Activated CD4-positive, alpha-beta memory T cell treated with anti-CD3 and anti-CD28 coated beads, Interleukin-2, amount 10 ng/mL, durations not matched to agents 7 days and 5 days (primary cell): Measurements from ENCODE around the gene CYP1A1. TPM values are rescaled to one million over a fixed set of nuclear protein-coding genes. Genes with fewer than 3 reads are reported as not detected.

Experiments used
- CTCF ChIA-PET: fragments of 350-600 bp; sonication (Branson Sonifier 250); formaldehyde crosslinking; loops from one replicate; lab custom pipeline; 2021; ENCODE audit warnings: antibody characterized with exemption, inconsistent platforms; lab: Charles Lee
- POLR2A ChIA-PET: fragments of 350-600 bp; sonication (Branson Sonifier 250); formaldehyde crosslinking; loops from one replicate; lab custom pipeline; 2021; ENCODE audit warnings: antibody characterized with exemption; lab: Charles Lee
- DNase-seq: peaks from one replicate; pipeline ENCODE4 v3.0.0-alpha.2; 2020
- H3K27ac Mint-ChIP-seq: one replicate; pipeline ENCODE4 v1.8.0; 2021; ENCODE audit warnings: mild to moderate bottlenecking, mixed read lengths
- H3K27me3 Mint-ChIP-seq: one replicate; pipeline ENCODE4 v1.8.0; 2021; ENCODE audit warnings: mixed read lengths
- H3K36me3 Mint-ChIP-seq: one replicate; pipeline ENCODE4 v1.8.0; 2021; ENCODE audit warnings: low read depth, mixed read lengths
- H3K4me1 Mint-ChIP-seq: one replicate; pipeline ENCODE4 v1.8.0; 2021; ENCODE audit warnings: mixed read lengths
- H3K4me3 Mint-ChIP-seq: one replicate; pipeline ENCODE4 v1.8.0; 2021; ENCODE audit warnings: mild to moderate bottlenecking, mixed read lengths
- H3K9me3 Mint-ChIP-seq: one replicate; pipeline ENCODE4 v1.8.0; 2021; ENCODE audit warnings: mixed read lengths
- total RNA-seq, 2 experiments: library from RNA; stranded (reverse); gene quantifications; one replicate each; pipeline ENCODE4 v1.2.3, GENCODE V29; 2021

Gene CYP1A1
- 1 to 10 TPM; 2.0 to 2.1 TPM for total RNA-seq

DNA sequence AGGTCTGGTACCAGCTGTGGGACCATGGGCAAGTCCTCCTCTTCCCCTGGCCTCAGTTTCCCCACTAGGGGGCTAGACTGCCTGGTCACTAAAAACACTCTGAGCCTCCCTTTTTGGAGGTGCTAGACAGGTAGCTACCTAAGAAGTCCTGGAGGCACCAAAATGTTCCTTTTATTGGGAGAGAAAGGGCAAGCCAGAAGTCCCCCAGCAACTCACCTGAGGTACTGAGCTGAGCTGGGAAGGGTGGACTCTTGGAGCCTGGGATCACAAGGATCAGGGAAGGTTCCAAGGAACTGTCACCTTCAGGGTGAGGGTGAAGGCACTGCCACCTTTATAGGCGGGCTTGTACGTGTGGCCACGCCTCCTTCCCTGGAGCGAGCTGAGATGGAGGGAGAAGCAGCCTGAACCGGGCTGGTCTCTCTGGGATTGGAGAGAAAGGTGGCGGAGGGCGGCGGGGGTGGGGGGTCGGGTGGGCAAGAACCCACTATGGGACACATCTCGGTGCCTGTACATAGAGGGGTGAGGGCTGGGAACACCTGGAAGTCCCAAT lies at the start of gene CYP1A1:
Gene CYP1A1, minus strand, starts transcription at position 304 of the 550 bp plus-strand sequence. CDS start 2,431 bp downstream, outside the sequence.
- CTCF ChIA-PET = interaction anchor here (1.5 to 2.7 kb wide), 5 partner anchors 10 to 94 kb away, joined by 3 to 18 read pairs (median 5); no protein-coding TSS in a partner anchor
- peak within 1 kb of the TSS; percentile 82 for H3K27ac Mint-ChIP-seq
- DNase-seq = peak; percentile 36
- peaks cover 16% of the 10 kb centered on the region for H3K27me3 Mint-ChIP-seq
- H3K4me3 Mint-ChIP-seq = peak within 1 kb of the TSS; percentile 69
- POLR2A ChIA-PET = interaction anchor here (0.7 to 2.4 kb wide), 8 partner anchors 10 to 185 kb away, joined by 3 to 11 read pairs (median 4); partner anchors contain the start of genes CLK3, EDC3 and FAM219B
- H3K4me1 Mint-ChIP-seq = peaks cover 15% of the 10 kb centered on the region
- H3K9me3 Mint-ChIP-seq = no peaks in the 10 kb centered on the region
- H3K36me3 Mint-ChIP-seq = no peaks in the 10 kb centered on the region

DNA sequence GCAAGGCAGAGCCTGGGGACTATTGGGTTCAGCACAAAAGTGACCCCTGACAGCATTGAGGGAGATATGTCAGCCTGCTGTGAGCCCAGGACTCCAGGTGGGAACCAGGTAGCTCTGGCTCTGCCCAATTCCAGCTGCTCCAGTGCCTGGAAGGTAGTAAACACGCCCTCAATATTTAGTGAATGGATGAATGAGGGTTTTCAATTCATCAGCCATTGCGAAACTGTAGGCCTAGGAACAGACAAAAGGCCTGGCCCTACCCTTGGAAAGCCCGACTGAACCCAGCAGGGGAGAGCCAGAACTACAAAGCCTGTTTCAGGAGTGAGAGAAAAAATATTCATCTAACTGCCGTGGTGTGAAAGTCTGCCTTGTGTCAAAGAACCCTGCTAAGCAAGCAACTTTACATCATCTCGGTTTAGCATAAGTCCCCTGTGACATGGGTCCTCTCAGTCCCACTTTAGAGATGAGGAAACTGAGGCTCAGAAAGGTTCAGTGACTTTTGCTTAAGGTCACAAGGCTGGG lies 48.5 kb upstream of the CYP1A1 start:
- DNase-seq = no peak
- Mint-ChIP-seq H3K9me3 (no peaks in the 10 kb centered on the region), H3K4me1 (peaks cover 58% of the 10 kb centered on the region), H3K36me3 (peaks cover 4% of the 10 kb centered on the region), H3K27me3 (peaks cover 3% of the 10 kb centered on the region), H3K27ac (no peak overlapping the region), H3K4me3 (no peak overlapping the region)
- POLR2A ChIA-PET = interaction anchor here (27.8 kb wide), 1 partner anchor 22 kb away, joined by 1214 read pairs; the partner anchor contains the start of genes CSK and LMAN1L
- CTCF ChIA-PET = interaction anchor here (1.5 to 25.7 kb wide), 3 partner anchors 21 to 139 kb away, joined by 5 to 1235 read pairs (median 5); partner anchors contain the start of genes CSK and LMAN1L

DNA sequence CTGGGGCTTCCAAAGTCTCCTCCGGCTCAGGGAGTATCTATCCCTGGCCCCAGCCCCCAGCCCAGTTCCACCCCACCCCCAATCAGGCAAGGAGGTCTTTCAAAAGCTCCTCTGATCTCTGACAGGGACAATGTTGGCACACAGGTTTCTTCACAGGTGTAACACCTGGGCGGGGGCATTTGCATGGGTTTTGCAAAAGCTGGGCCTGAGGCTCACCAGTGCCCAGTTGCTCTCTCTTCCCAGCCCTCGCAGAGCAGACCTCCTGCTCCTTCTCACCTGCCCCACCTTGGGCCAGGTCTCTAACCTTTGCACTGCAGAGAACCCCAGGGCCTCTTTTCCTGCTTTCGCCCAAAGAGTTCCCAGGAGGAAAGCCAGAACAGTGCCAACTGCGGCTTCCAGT lies 48.0 kb upstream of the CYP1A1 start:
- Mint-ChIP-seq H3K36me3 (no peaks in the 10 kb centered on the region), H3K27ac (no peak overlapping the region), H3K27me3 (peaks cover 6% of the 10 kb centered on the region), H3K4me3 (no peak overlapping the region), H3K9me3 (no peaks in the 10 kb centered on the region), H3K4me1 (peaks cover 56% of the 10 kb centered on the region)
- ChIA-PET CTCF (interaction anchor here (1.5 to 25.7 kb wide), 4 partner anchors 22 to 176 kb away, joined by 5 to 1235 read pairs (median 201); partner anchors contain the start of genes CSK and LMAN1L), POLR2A (interaction anchor here (27.8 kb wide), 1 partner anchor 22 kb away, joined by 1214 read pairs; the partner anchor contains the start of genes CSK and LMAN1L)
- no peak for DNase-seq

DNA sequence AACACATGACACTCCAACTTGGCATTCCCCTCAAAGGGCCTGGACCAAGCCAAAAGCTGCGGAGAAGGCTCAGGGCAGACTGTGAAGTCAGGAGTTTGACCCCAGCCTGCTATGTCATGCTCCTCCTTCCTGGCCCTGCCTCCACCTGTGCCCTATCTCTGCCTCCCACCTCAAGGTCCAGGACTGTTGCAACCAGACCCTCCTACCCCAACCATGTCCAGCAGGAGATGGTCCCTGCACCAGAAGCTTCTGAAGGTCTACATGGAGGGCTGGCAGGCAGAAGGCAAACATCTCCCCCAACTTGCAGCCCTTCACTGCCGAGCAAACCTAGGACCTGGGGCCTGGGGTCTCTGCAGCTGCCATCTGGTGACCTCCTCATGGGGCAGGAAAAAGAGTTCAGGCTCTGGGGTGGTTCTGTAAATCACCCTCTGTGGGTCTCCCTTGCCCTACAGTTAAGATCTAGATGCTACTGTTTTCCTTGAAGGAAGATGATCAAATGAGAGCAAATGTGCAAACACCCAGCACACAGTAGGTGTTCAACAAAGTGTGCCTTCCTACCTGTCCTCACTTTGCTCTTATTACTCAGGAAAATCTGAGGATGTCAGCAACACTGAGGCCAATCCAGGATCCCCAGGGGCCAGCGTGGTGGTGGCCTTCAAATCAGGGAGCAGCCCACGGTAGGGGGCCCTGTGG lies 45.0 kb upstream of the CYP1A1 start:
- POLR2A ChIA-PET = interaction anchor here (0.6 to 27.8 kb wide), 8 partner anchors 25 to 744 kb away, joined by 3 to 1214 read pairs (median 4); partner anchors contain the start of genes CSK, FAM219B and LMAN1L
- no peak for DNase-seq

DNA sequence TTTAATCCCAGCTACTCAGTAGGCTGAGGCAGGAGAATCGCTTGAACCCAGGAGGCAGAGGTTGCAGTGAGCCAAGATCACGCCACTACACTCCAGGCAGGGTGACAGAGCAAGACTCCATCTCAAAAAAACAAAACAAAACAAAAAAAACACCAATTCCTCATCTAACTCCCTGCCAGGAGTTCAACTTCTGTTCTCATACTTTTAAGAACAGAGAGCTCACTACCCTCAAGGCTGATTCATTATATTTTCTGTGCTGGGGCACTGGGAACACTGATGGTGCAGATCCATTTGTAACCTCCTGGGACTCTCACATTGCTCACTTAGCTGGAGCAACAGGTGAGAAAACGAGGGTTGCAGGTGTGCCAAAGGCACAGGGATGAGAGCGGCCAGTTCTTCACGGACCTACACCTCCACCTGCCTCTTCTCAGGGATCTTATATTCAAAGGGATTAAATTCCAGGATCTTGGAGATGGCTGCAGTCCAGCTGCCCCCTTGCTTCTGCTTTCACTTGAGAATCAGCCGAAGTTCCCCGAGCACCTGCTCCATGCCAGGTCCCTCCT lies 44.2 kb upstream of the CYP1A1 start:
- H3K27me3 Mint-ChIP-seq = peaks cover 8% of the 10 kb centered on the region
- no peak overlapping the region for H3K4me3 Mint-ChIP-seq
- peaks cover 22% of the 10 kb centered on the region for H3K4me1 Mint-ChIP-seq
- H3K36me3 Mint-ChIP-seq = no peaks in the 10 kb centered on the region
- DNase-seq = no peak
- H3K9me3 Mint-ChIP-seq = no peaks in the 10 kb centered on the region
- H3K27ac Mint-ChIP-seq = no peak overlapping the region
- POLR2A ChIA-PET = interaction anchor here (0.9 to 27.8 kb wide), 3 partner anchors 26 to 137 kb away, joined by 3 to 1214 read pairs (median 48); partner anchors contain the start of genes CSK, FAM219B and LMAN1L
- CTCF ChIA-PET = interaction anchor here (0.6 to 25.7 kb wide), 38 partner anchors 10 to 845 kb away, joined by 3 to 1235 read pairs (median 4); partner anchors contain the start of genes CSK, CYP1A1, CYP1A2 and EDC3

More for the DNA sequence above, 45.0 kb upstream of the CYP1A1 start:
- Mint-ChIP-seq H3K4me1 (peaks cover 26% of the 10 kb centered on the region), H3K9me3 (no peaks in the 10 kb centered on the region), H3K27ac (no peak overlapping the region), H3K4me3 (no peak overlapping the region), H3K27me3 (peaks cover 8% of the 10 kb centered on the region), H3K36me3 (no peaks in the 10 kb centered on the region)
- CTCF ChIA-PET = interaction anchor here (0.6 to 25.7 kb wide), 46 partner anchors 8 to 870 kb away, joined by 3 to 1235 read pairs (median 5); partner anchors contain the start of genes CSK, CYP1A1, EDC3 and FAM219B

GRCh38 chr15:74768771-74769342 lies 43.5 kb upstream of the CYP1A1 start:
- Mint-ChIP-seq H3K27me3 (peaks cover 8% of the 10 kb centered on the region), H3K27ac (no peak overlapping the region), H3K4me3 (no peak overlapping the region), H3K4me1 (peaks cover 19% of the 10 kb centered on the region), H3K9me3 (no peaks in the 10 kb centered on the region), H3K36me3 (no peaks in the 10 kb centered on the region)
- POLR2A ChIA-PET = interaction anchor here (0.7 to 27.8 kb wide), 3 partner anchors 9 to 135 kb away, joined by 3 to 1214 read pairs (median 48); partner anchors contain the start of genes CSK and LMAN1L
- peak; percentile 71 for DNase-seq
- CTCF ChIA-PET = interaction anchor here (0.6 to 25.7 kb wide), 39 partner anchors 9 to 844 kb away, joined by 3 to 1235 read pairs (median 4); partner anchors contain the start of genes CSK, CYP1A1, CYP1A2 and EDC3

- Mint-ChIP-seq H3K4me3 (no peak overlapping the region), H3K36me3 (no peaks in the 10 kb centered on the region), H3K27me3 (peaks cover 8% of the 10 kb centered on the region), H3K27ac (no peak overlapping the region), H3K9me3 (no peaks in the 10 kb centered on the region), H3K4me1 (peaks cover 18% of the 10 kb centered on the region)
- ChIA-PET POLR2A (interaction anchor here (0.7 to 27.8 kb wide), 3 partner anchors 9 to 134 kb away, joined by 3 to 1214 read pairs (median 48); partner anchors contain the start of genes CSK and LMAN1L), CTCF (interaction anchor here (0.7 to 25.7 kb wide), 26 partner anchors 8 to 403 kb away, joined by 3 to 1235 read pairs (median 4); partner anchors contain the start of genes CSK, CYP1A2, EDC3 and FAM219B)
- DNase-seq = no peak
These were observed 42.9 kb upstream of the CYP1A1 start for GRCh38 chr15:74768099-74768770.

GRCh38 chr15:74767167-74768098 lies 42.1 kb upstream of the CYP1A1 start:
- Mint-ChIP-seq H3K4me1 (peaks cover 18% of the 10 kb centered on the region), H3K36me3 (no peaks in the 10 kb centered on the region), H3K27ac (no peak overlapping the region), H3K4me3 (no peak overlapping the region), H3K9me3 (no peaks in the 10 kb centered on the region), H3K27me3 (peaks cover 8% of the 10 kb centered on the region)
- ChIA-PET POLR2A (interaction anchor here (4.8 to 27.8 kb wide), 2 partner anchors 28 to 133 kb away, joined by 48 to 1214 read pairs; partner anchors contain the start of genes CSK and LMAN1L), CTCF (interaction anchor here (0.9 to 25.7 kb wide), 12 partner anchors 28 to 403 kb away, joined by 3 to 1235 read pairs (median 9); partner anchors contain the start of genes CSK, EDC3, FAM219B and LMAN1L)
- DNase-seq = no peak

- H3K4me3 Mint-ChIP-seq = no peak overlapping the region
- no peak overlapping the region for H3K27ac Mint-ChIP-seq
- POLR2A ChIA-PET = no interaction called here
These were observed 38.1 kb upstream of the CYP1A1 start for GRCh38 chr15:74763416-74763815.

DNA sequence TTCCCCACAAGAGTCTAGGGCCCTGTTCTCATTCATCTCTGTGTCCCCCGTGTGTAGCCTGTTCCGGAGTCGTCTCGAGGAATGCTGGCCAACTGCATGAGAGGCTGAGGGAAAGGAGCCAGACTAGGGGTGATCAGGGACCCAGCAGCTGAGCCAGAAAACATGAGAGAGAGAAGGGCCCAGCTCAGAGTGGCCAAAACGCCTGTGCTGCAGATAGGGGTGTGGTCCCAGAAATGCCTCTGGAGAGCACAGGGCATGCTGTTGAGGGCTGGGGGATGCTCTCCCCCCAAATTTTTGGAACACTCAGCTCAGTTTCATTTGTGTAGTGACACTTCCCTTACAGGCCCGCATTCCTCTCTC lies 37.4 kb upstream of the CYP1A1 start:
- DNase-seq = no peak
- no peaks in the 10 kb centered on the region for H3K9me3 Mint-ChIP-seq
- peaks cover 2% of the 10 kb centered on the region for H3K27me3 Mint-ChIP-seq
- no peaks in the 10 kb centered on the region for H3K4me1 Mint-ChIP-seq
- H3K36me3 Mint-ChIP-seq = no peaks in the 10 kb centered on the region
- H3K4me3 Mint-ChIP-seq = no peak overlapping the region
- no peak overlapping the region for H3K27ac Mint-ChIP-seq
- ChIA-PET POLR2A (no interaction called here), CTCF (interaction anchor here (0.6 to 1.7 kb wide), 3 partner anchors 8 to 128 kb away, joined by 4 to 6 read pairs (median 5); no protein-coding TSS in a partner anchor)

More at GRCh38 chr15:74763416-74763815, 38.1 kb upstream of the CYP1A1 start:
- CTCF ChIA-PET = no interaction called here
- DNase-seq = no peak
- no peaks in the 10 kb centered on the region for H3K9me3 Mint-ChIP-seq
- H3K36me3 Mint-ChIP-seq = no peaks in the 10 kb centered on the region
- no peaks in the 10 kb centered on the region for H3K4me1 Mint-ChIP-seq
- H3K27me3 Mint-ChIP-seq = peaks cover 2% of the 10 kb centered on the region
